Epithelial cell of esophagus (primary cell): ENCODE results near the gene ARID3A.

Experiments used
- DNase-seq: peaks from one replicate; pipeline ENCODE4 v3.0.0; 2010; ENCODE audit warnings: low read depth
- H3K4me3 ChIP-seq: 2 replicates; pipeline ENCODE4 v1.5.1; 2011; ENCODE audit warnings: mild to moderate bottlenecking, low read length, control low read depth
- CTCF ChIP-seq: IDR thresholded peaks from 2 replicates; pipeline ENCODE4 v1.5.1; 2011; ENCODE audit warnings: low read depth, mild to moderate bottlenecking, low read length, control low read depth, inconsistent platforms; ENCODE audit not compliant: insufficient read depth; ENCODE audit errors: missing control alignments

The ARID3A gene

GRCh38 chr19:900043-900301 lies 25.9 kb upstream of the ARID3A start:
- TF ChIP-seq CTCF, result no peak
- H3K4me3 ChIP-seq, result no peak overlapping the region
- DNase-seq, result no peak

GRCh38 chr19:900302-901111 lies 25.3 kb upstream of the ARID3A start:
- no peak for TF ChIP-seq CTCF
- no peak overlapping the region for H3K4me3 ChIP-seq
- DNase-seq, result peak; percentile 53

- H3K4me3 ChIP-seq, result no peak overlapping the region
- no peak for DNase-seq
- TF ChIP-seq CTCF, result no peak
Measured at GRCh38 chr19:901216-902092, 24.4 kb upstream of the ARID3A start.

GRCh38 chr19:902093-902370 lies 23.8 kb upstream of the ARID3A start:
- no peak for TF ChIP-seq CTCF
- no peak for DNase-seq
- no peak overlapping the region for H3K4me3 ChIP-seq

- no peak for DNase-seq
- TF ChIP-seq CTCF, result no peak
- H3K4me3 ChIP-seq, result no peak overlapping the region
Measured at GRCh38 chr19:902446-903226, 23.2 kb upstream of the ARID3A start.

- no peak for DNase-seq
- no peak overlapping the region for H3K4me3 ChIP-seq
- no peak for TF ChIP-seq CTCF
Measured at GRCh38 chr19:903266-903797, 22.5 kb upstream of the ARID3A start.
